Muscle of leg (tissue), 16 donors: ENCODE results near the gene TH. TPM values are rescaled to one million over a fixed set of nuclear protein-coding genes. Genes with fewer than 3 reads are reported as not detected.

Experiments
- DNase-seq: peaks from one replicate; pipeline ENCODE4 v3.0.0; 2013
- H3K27ac ChIP-seq: one replicate; pipeline ENCODE4 v1.5.1; 2013; ENCODE audit warnings: mild to moderate bottlenecking, low read length, control low read depth
- H3K27me3 ChIP-seq: one replicate; pipeline ENCODE4 v1.6.1; 2013; ENCODE audit warnings: low read length; ENCODE audit not compliant: control insufficient read depth, insufficient read depth
- H3K36me3 ChIP-seq: one replicate; pipeline ENCODE4 v1.6.1; 2013; ENCODE audit warnings: low read length; ENCODE audit not compliant: control insufficient read depth, insufficient read depth
- H3K4me1 ChIP-seq: one replicate; pipeline ENCODE4 v1.6.1; 2013; ENCODE audit warnings: low read length; ENCODE audit not compliant: control insufficient read depth, insufficient read depth
- H3K4me3 ChIP-seq: one replicate; pipeline ENCODE4 v1.5.1; 2013; ENCODE audit warnings: low read length, control low read depth
- H3K9me3 ChIP-seq: replicated peaks from 2 replicates; pipeline ENCODE4 v1.6.1; 2013; ENCODE audit warnings: low read depth, low read length; ENCODE audit not compliant: control insufficient read depth
- WGBS: methylation state at CpG from one replicate; pipeline ENCODE4 v1.1.5; 2013; ENCODE audit warnings: missing lambda C conversion rate; ENCODE audit not compliant: insufficient coverage; 5-methylcytosine and 5-hydroxymethylcytosine counted together
- long read RNA-seq, 11 donors: transcript quantifications; one replicate each; lab custom pipeline, GENCODE V29; 2026
- polyA plus RNA-seq, 8 donors: library from polyadenylated mRNA; unstranded; fragments of 120-200 nt; gene quantifications; one replicate each; pipeline versions ENCODE4 v1.2.1 to v1.2.3, GENCODE V29; 2013; ENCODE audit warnings: inconsistent platforms in 1 of 8, low replicate concordance in 1 of 8; ENCODE audit not compliant: insufficient read length in 8 of 8, insufficient read depth in 1 of 8
- total RNA-seq: library from RNA; stranded (reverse); fragments of 120-200 nt; gene quantifications from one replicate; pipeline ENCODE4 v1.2.4, GENCODE V29; 2013

Gene TH
- 0.58 TPM for total RNA-seq
- 1 to 10 TPM in 1 of 8 donors, under 1 TPM in 7; 0.33 to 1.2 (median 0.56) TPM for polyA plus RNA-seq
- long read RNA-seq, donor 1, result 0 reads
- long read RNA-seq, donor 2, result 0 reads
- long read RNA-seq, donor 3, partial matches to known transcripts, result 0 of 1 reads
- long read RNA-seq, donor 3, other reads (novel, unspliced or antisense), result 0 of 1 reads
- long read RNA-seq, donor 4, result 0 reads
- long read RNA-seq, donor 5, result 0 reads
- long read RNA-seq, donor 6, result 0 reads
- long read RNA-seq, donor 7, result 0 reads
- long read RNA-seq, donor 8, result 0 reads
- long read RNA-seq, donor 9, result 0 reads
- long read RNA-seq, donor 10, result 0 reads
- long read RNA-seq, donor 11, result 0 reads

DNA sequence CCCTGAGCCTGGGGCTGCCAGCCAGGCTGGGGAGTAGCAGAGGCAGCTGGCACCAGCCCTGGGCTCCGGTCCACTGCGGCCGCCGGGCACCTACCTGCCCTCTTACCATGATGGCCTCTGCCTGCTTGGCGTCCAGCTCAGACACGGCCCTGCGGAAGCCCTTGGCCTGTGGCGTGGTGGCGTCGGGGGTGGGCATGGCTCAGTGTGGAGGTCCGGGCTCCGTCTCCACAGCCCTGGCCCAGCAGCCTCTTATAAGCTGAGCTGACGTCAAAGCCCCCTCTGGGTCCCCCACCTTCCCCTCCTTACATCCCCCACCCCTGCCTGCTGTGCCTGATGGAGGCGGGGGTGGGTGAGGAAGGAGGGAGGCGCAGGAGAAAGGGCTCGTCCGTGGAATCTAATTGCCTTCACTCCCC, at the start of gene TH:
TSS of gene TH (minus strand) at position 225 of the 413 bp plus-strand sequence. CDS start at position 196, 29 bp downstream.
- Histone ChIP-seq H3K27me3 (peaks cover 14% of the 10 kb centered on the region), H3K9me3 (no peaks in the 10 kb centered on the region), H3K27ac (no peak within 1 kb of the TSS), H3K4me3 (no peak within 1 kb of the TSS), H3K4me1 (peaks cover 5% of the 10 kb centered on the region), H3K36me3 (no peaks in the 10 kb centered on the region)
- WGBS, result 80% methylated on average over 10 of the region's 17 CpGs
- no peak for DNase-seq

DNA sequence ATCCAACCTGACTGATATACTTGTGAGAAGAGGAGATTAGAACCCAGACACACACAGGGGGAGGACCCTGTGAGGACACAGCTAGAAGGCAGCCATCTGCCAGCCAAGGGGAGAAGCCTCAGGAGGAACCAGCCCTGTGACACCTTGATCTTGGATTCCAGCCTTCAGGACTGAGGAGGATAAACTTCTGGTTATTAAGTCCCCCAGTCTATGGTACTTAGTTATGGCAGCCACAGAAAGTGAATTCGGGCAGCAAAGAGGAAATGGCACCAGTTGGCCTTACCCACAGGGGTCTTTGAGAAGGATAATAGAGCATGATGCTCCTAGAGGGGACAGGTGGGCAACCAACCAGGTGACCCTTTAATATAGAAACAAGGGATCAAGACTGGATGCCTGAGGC, 49.4 kb upstream of the TH start:
- WGBS, result 91% methylated on average over 1 of the region's 1 CpG
- H3K27me3 ChIP-seq, result peaks cover 27% of the 10 kb centered on the region
- H3K4me3 ChIP-seq, result no peak overlapping the region
- no peak overlapping the region for H3K27ac ChIP-seq
- H3K4me1 ChIP-seq, result no peaks in the 10 kb centered on the region
- DNase-seq, result no peak
- peaks cover 4% of the 10 kb centered on the region for H3K9me3 ChIP-seq
- no peaks in the 10 kb centered on the region for H3K36me3 ChIP-seq

DNA sequence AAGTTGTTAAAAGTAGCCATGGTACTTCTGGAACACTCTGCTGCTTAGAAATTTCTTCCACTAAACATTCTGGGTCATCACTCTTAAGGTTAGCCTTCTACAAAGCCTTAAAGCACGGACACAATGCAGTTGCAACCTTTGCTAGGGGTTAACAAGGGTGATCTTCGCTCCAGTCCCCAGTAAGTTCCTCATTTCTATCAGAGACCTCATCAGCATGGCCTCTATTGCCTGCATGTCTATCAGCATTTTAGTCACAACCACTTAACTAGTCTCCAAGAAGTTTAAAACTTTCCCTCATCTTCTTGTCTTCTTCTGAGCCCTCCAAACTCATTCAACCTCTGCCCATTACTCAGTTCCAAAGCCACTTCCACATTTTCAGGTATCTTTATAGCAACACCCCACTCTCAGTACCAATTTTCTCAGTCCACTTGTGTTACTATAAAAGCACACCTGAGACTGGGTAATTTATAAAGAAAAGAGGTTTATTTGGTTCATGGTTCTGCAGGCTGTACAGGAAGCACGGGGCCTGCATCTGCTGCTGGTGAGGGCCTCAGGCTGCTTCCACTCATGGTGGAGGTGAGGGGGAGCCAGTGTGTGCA, 48.7 kb upstream of the TH start:
- peaks cover 27% of the 10 kb centered on the region for H3K27me3 ChIP-seq
- H3K9me3 ChIP-seq, result peaks cover 4% of the 10 kb centered on the region
- no peak overlapping the region for H3K27ac ChIP-seq
- H3K36me3 ChIP-seq, result no peaks in the 10 kb centered on the region
- DNase-seq, result no peak
- WGBS, result 76% methylated on average over 3 of the region's 3 CpGs
- H3K4me3 ChIP-seq, result no peak overlapping the region
- H3K4me1 ChIP-seq, result no peaks in the 10 kb centered on the region

DNA sequence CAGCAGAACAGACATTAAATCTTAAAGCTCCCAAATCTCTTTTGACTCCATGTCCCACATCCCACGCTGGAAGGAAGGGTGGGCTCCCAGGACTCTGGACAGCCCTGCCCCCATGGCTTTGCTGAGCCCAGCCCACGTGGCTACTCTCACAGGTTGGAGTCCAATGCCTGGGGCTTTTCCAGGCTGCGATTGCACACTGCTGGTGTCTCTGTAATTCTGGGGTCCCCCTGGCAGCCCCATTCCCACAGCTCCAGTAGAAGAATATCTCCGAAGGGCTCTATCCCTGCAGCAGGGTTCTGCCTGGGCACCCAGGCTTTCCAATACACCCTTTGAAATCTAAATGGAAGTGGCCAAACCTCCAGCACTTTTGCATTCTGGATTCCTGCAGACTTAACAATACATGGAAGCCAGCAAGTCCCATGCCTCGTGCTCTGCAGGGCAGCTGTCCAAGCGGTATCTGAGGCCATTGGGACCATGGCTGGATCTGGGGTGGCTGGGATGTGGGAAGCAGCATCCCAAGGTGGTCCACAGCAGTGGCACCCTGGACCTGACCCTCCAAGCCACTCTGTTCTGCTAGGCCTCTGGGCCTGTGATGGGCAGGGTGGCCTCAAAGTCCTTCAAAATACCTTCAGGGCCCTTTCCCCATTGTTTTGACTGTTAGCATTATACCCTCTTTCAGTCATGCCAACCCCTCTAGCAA, 47.9 kb upstream of the TH start:
- H3K36me3 ChIP-seq, result no peaks in the 10 kb centered on the region
- H3K4me3 ChIP-seq, result no peak overlapping the region
- H3K4me1 ChIP-seq, result peaks cover 3% of the 10 kb centered on the region
- H3K27ac ChIP-seq, result no peak overlapping the region
- WGBS, result 80% methylated on average over 5 of the region's 6 CpGs
- H3K27me3 ChIP-seq, result peaks cover 23% of the 10 kb centered on the region
- DNase-seq, result no peak
- H3K9me3 ChIP-seq, result peaks cover 4% of the 10 kb centered on the region

DNA sequence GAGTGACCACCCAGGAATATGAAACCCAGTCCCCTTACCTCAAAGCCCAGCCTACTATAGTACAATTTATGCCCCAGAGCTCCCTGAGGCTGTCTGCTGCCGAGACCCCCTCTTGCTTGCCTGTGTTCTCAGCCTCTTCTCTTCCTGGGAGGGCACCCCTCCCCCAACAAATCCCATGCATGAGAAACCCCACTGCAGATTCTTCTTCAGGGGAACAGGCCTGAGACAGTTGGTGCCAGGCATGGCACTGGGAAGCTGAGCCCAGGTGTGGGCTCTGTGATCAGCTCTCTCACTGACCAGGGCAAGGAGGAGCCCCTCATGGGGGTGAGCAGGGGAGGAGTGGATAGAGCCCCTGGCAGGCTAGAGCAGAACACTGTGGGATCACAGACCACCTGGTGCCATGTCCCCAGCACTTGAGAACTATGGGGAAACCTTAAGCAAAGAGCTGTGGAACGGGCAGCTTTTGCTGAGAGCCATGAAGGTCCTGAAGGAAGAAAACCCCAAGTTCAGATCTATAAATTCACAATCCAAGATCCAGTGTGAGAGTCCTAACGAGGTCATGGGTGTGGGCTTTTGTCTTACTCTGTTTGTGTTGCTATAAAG, 46.5 kb upstream of the TH start:
- DNase-seq, result no peak
- H3K36me3 ChIP-seq, result no peaks in the 10 kb centered on the region
- 0% methylated on average over 1 of the region's 3 CpGs for WGBS
- H3K27me3 ChIP-seq, result peaks cover 24% of the 10 kb centered on the region
- H3K4me3 ChIP-seq, result no peak overlapping the region
- no peak overlapping the region for H3K27ac ChIP-seq
- H3K9me3 ChIP-seq, result no peaks in the 10 kb centered on the region
- H3K4me1 ChIP-seq, result peaks cover 15% of the 10 kb centered on the region

DNA sequence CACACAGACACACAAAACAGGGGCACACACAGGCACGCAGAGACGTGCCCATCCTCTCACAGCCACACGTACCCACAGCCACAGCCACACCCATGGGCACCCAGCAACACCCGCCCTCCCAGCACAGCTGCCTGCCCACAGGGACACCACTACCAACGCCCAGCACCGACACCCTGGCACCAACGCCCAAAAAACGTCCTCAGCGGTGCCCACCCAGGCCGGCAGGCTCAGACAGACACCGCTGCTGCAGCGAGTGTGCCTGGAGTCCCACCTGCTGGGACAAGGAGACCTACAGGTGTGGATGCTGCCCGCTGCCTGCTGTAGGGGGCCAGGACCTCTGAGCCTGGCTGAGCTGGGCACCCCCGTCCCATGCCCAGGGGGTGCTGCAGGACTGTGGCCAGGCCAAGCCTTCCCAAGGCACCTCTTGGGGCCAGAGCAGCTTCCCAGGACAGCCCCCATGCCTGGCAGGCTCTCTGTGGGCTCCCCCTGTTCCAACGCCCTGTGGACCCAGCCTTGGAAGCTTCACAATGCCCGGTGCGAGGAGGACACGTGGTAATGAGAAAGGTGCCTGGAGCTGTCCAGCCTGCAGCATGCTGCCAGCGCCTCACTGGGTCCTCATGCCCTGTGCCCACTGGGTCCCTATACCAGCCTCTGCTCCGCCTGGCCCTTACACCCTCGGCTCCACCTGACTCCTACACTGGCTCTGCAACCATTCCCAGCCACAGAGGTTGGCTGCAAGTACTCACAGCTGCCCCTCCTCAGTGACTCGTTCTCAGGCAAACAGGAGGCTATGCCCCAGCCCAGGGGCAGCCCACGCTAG, 45.8 kb upstream of the TH start:
- 75% methylated on average over 22 of the region's 23 CpGs for WGBS
- H3K9me3 ChIP-seq, result no peaks in the 10 kb centered on the region
- H3K4me3 ChIP-seq, result no peak overlapping the region
- no peak for DNase-seq
- no peaks in the 10 kb centered on the region for H3K36me3 ChIP-seq
- H3K4me1 ChIP-seq, result peaks cover 21% of the 10 kb centered on the region
- H3K27me3 ChIP-seq, result peaks cover 22% of the 10 kb centered on the region
- H3K27ac ChIP-seq, result no peak overlapping the region

DNA sequence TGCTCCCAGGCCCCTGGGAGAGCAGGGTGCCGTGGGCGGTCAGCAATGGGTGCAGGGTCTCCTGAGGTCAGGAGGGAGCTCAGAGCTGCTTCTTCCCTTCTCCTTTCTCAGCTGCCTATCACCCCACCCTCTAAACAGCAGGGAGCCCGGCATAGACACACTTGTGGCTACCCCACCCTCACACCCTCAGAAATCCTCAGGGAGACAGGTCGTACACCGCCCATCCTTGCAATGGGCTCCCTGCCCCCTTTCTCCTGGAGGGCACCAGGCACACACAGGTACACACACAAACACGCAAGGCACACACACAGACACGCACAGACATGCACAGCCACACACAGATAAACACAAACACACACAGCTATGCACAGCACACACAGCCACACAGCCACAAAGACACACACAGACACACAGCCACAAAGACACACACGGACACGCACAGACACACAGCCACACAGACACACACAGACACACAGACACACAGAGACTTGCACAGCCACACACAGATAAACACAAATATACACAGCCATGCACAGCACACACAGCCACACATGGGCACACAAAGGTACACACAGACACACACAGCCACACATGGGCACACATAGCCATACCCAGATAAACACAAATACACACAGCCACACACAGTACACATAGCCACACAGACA, 44.9 kb upstream of the TH start:
- H3K9me3 ChIP-seq, result no peaks in the 10 kb centered on the region
- H3K4me1 ChIP-seq, result peaks cover 23% of the 10 kb centered on the region
- no peaks in the 10 kb centered on the region for H3K36me3 ChIP-seq
- DNase-seq, result no peak
- H3K27ac ChIP-seq, result no peak overlapping the region
- peaks cover 18% of the 10 kb centered on the region for H3K27me3 ChIP-seq
- H3K4me3 ChIP-seq, result no peak overlapping the region
- 74% methylated on average over 8 of the region's 9 CpGs for whole genome bisulfite sequencing

DNA sequence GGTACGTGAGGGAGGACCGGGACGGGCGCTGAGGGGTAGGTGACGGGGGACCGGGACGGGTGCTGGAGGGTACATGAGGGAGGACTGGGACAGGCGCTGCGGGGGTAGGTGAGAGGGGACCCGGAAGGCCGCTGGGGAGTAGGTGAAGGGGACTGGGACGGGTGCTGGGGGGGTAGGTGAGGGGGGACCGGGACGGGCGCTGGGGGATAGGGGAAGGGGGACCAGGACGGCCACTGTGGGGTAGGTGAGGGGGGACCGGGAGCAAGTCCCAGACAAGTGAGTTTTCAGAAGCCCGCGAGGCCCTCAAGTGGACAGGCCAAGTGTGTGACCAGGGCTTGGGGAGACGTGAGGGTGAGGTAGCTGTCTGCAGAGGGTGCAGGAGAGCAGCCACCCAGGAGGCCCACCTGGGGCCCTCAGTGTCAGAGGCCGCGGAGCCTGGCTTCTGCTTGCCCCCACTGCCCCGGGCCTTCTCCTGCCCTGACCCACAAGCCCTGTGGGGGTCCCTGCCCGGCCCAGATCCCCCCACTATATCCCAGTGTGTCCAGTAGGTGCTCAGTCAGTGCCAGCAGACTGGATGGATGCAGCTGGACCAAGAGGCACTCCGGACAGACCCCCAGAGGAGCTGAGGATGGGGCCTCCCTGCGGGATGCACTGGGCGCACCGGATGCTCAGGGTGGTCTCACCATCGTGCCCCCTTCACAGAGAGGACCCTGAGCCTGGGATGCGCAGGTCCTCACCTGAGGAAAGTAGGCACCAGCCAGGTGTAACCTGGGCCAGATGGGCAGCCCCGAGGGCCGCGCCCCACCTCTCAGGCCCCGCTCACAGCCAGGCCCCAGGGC, 44.2 kb upstream of the TH start:
- no peak overlapping the region for H3K27ac ChIP-seq
- 77% methylated on average over 30 of the region's 34 CpGs for WGBS
- peaks cover 15% of the 10 kb centered on the region for H3K27me3 ChIP-seq
- no peak for DNase-seq
- H3K36me3 ChIP-seq, result no peaks in the 10 kb centered on the region
- H3K4me1 ChIP-seq, result peaks cover 31% of the 10 kb centered on the region
- no peaks in the 10 kb centered on the region for H3K9me3 ChIP-seq
- no peak overlapping the region for H3K4me3 ChIP-seq

DNA sequence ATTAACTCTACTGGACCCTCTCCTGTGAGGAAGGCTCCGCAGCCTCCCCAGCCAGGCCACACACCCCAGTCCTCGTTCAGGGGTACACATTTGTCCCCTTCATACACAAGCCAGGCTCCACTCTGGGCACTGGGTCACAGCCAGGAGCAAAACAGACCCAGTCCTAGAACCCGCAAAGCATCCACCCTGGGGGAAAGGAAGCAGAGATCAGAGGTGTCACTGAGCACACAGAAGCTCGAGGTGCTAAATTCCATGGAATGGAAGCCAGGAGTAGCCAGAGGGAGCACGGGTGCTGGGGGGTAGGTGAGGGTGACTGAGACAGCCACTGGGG, 43.6 kb upstream of the TH start:
- peaks cover 13% of the 10 kb centered on the region for H3K27me3 ChIP-seq
- WGBS, result 86% methylated on average over 4 of the region's 5 CpGs
- no peak overlapping the region for H3K27ac ChIP-seq

More for the DNA sequence above, 43.6 kb upstream of the TH start:
- DNase-seq, result no peak
- Histone ChIP-seq H3K4me3 (no peak overlapping the region), H3K4me1 (peaks cover 35% of the 10 kb centered on the region), H3K9me3 (no peaks in the 10 kb centered on the region), H3K36me3 (no peaks in the 10 kb centered on the region)
